ENCODE data around the gene CDC25A. TPM values are rescaled to one million over a fixed set of nuclear protein-coding genes. Genes with fewer than 3 reads are reported as not detected.

CDC25A gene
- total and polyA plus RNA-seq, 2 experiments from 2014 or later: 17.7 to 126 TPM

- TF ChIP-seq REST (IDR thresholded peaks at IDR 0.05; ENCODE audit: unreplicated experiment) (no peak), EZH2phosphoT487 (IDR thresholded peaks at IDR 0.05; ENCODE audit: unreplicated experiment) (no peak), STAT1 (IDR thresholded peaks at IDR 0.05; ENCODE audit: unreplicated experiment) (no peak)
Observed at GRCh38 chr3:48123346-48123745, 64.9 kb downstream of the CDC25A start (continued).

GRCh38 chr3:48122504-48122903, 65.7 kb downstream of the CDC25A start:
- H3K27ac ChIP-seq (ENCODE audit: low read depth): no peak overlapping the region
- H3K4me3 Mint-ChIP-seq: no peak overlapping the region
- H3K79me2 ChIP-seq (replicated peaks; ENCODE audit: insufficient read depth): no peaks in the 10 kb centered on the region
- H3K4me1 ChIP-seq (ENCODE audit: insufficient read depth): peaks cover 8% of the 10 kb centered on the region; the same call in 1 of the 2 replicates
- no peaks in the 10 kb centered on the region for H3K9me3 Mint-ChIP-seq
- H3K27me3 ChIP-seq (ENCODE audit: insufficient read depth): no peaks in the 10 kb centered on the region
- DNase-seq (ENCODE audit: low spot score): peak; percentile 14
- H4K20me1 ChIP-seq (replicated peaks; ENCODE audit: insufficient read depth): no peaks in the 10 kb centered on the region
- peak overlapping the region; percentile 56; the same call in 1 of the 2 replicates for H2AFZ ChIP-seq
- H3K4me3 ChIP-seq: no peak overlapping the region
- no peaks in the 10 kb centered on the region for H3K36me3 Mint-ChIP-seq (ENCODE audit: low read depth)
- H3K36me3 ChIP-seq (ENCODE audit: insufficient read depth): no peaks in the 10 kb centered on the region
- H3K9me2 ChIP-seq (ENCODE audit: insufficient read depth): no peaks in the 10 kb centered on the region
- no peak overlapping the region for H3K4me2 ChIP-seq
- H3K27me3 Mint-ChIP-seq (ENCODE audit: insufficient read depth, low read depth, poor library complexity): peaks cover 8% of the 10 kb centered on the region
- H3K4me1 Mint-ChIP-seq: peaks cover 14% of the 10 kb centered on the region
- H3K27ac Mint-ChIP-seq: no peak overlapping the region
- ATAC-seq: no peak
- peaks cover 5% of the 10 kb centered on the region; the same call in 1 of the 2 replicates for H3F3A ChIP-seq (replicated peaks; ENCODE audit: low read depth)
- TF ChIP-seq EZH2 (IDR thresholded peaks at IDR 0.05; ENCODE audit: low read depth, unreplicated experiment) (no peak), ZNF114 (CRISPR knock-in tag; IDR thresholded peaks at IDR 0.05) (no peak), ZNF462 (CRISPR knock-in tag; IDR thresholded peaks at IDR 0.05) (no peak), JUNB (IDR thresholded peaks at IDR 0.05; ENCODE audit: unreplicated experiment) (no peak), CTCF (conservative IDR thresholded peaks at IDR 0.05; ENCODE audit: low read depth in 2 of 2) (no peak), EZH2phosphoT487 (IDR thresholded peaks at IDR 0.05; ENCODE audit: unreplicated experiment) (no peak), ZNF331 (CRISPR knock-in tag; IDR thresholded peaks at IDR 0.05; ENCODE audit: low read depth) (no peak), POLR2AphosphoS5 (IDR thresholded peaks at IDR 0.05; ENCODE audit: low read depth) (no peak), REST (IDR thresholded peaks at IDR 0.05; ENCODE audit: unreplicated experiment) (no peak), STAT1 (IDR thresholded peaks at IDR 0.05; ENCODE audit: unreplicated experiment) (no peak)

Measured in GM23338 (cell line).